Calu3 (cell line): ENCODE results near the gene CHST15. TPM values are rescaled to one million over a fixed set of nuclear protein-coding genes. Genes with fewer than 3 reads are reported as not detected.

Source experiments
- BruUV-seq: library from RNA; stranded (reverse); fragments of 400-500 nt; replicated peaks from 2 replicates; lab custom pipeline; 2021; lab: Mats Ljungman, UMichigan
- CTCF ChIA-PET: fragments of 300-600 bp; sonication (Branson Sonifier 250); formaldehyde crosslinking; loops from one replicate; lab custom pipeline; 2022; ENCODE audit warnings: antibody characterized with exemption; lab: Charles Lee
- DNase-seq: peaks from one replicate; pipeline ENCODE4 v3.0.0; 2022
- H3K27ac Mint-ChIP-seq: one replicate; pipeline ENCODE4 v1.8.0; 2022; ENCODE audit warnings: mixed read lengths; ENCODE audit not compliant: unreplicated experiment
- H3K27me3 Mint-ChIP-seq: one replicate; pipeline ENCODE4 v1.8.0; 2022; ENCODE audit warnings: mixed read lengths; ENCODE audit not compliant: unreplicated experiment
- H3K36me3 Mint-ChIP-seq: one replicate; pipeline ENCODE4 v1.8.0; 2022; ENCODE audit warnings: mild to moderate bottlenecking, moderate library complexity, mixed read lengths; ENCODE audit not compliant: insufficient read depth, unreplicated experiment
- H3K4me1 Mint-ChIP-seq: one replicate; pipeline ENCODE4 v1.8.0; 2022; ENCODE audit warnings: mild to moderate bottlenecking, low read depth, mixed read lengths; ENCODE audit not compliant: unreplicated experiment
- H3K4me3 Mint-ChIP-seq: one replicate; pipeline ENCODE4 v1.8.0; 2022; ENCODE audit warnings: mild to moderate bottlenecking, low read depth, moderate library complexity, mixed read lengths; ENCODE audit not compliant: unreplicated experiment
- H3K9me3 Mint-ChIP-seq: one replicate; pipeline ENCODE4 v1.8.0; 2022; ENCODE audit warnings: low read depth, mixed read lengths; ENCODE audit not compliant: unreplicated experiment
- CTCF ChIP-seq: fragments of 200-600 bp; IDR thresholded peaks from one replicate; pipeline ENCODE4 v1.8.0; 2022; ENCODE audit warnings: antibody characterized with exemption; ENCODE audit not compliant: unreplicated experiment
- intact Hi-C: fragments of 100-400 bp; cut with micrococcal nuclease; formaldehyde crosslinking; loops from one replicate; pipeline ENCODE4 v1.10.0; 2022; ENCODE audit not compliant: unreplicated experiment
- total RNA-seq: library from RNA; stranded (reverse); gene quantifications from 2 replicates; pipeline ENCODE4 v1.2.3, GENCODE V29; 2022

Gene CHST15
- total RNA-seq, 1 experiment from 2014 or later: 19.3 TPM

- H3K9me3 Mint-ChIP-seq: no peaks in the 10 kb centered on the region
- H3K27me3 Mint-ChIP-seq: no peaks in the 10 kb centered on the region
- BruUV-seq: no TSS peak
- no peak overlapping the region for H3K4me3 Mint-ChIP-seq
- no peak for TF ChIP-seq CTCF
- peaks cover 17% of the 10 kb centered on the region for H3K36me3 Mint-ChIP-seq
- DNase-seq: peak; percentile 47
- intact Hi-C loops: loop anchor here (2.0 to 10.0 kb wide), 3 partner anchors 95 to 257 kb away; partner anchors contain the start of gene CHST15
- H3K27ac Mint-ChIP-seq: peak overlapping the region; percentile 68
- peaks cover 41% of the 10 kb centered on the region for H3K4me1 Mint-ChIP-seq
- CTCF ChIA-PET: interaction anchor here (0.6 to 3.0 kb wide), 5 partner anchors 38 to 994 kb away, joined by 3 to 25 read pairs (median 7); no protein-coding TSS in a partner anchor
These were observed 95.8 kb downstream of the CHST15 start for GRCh38 chr10:123997486-123998196.

GRCh38 chr10:123997013-123997412 lies 96.4 kb downstream of the CHST15 start:
- Mint-ChIP-seq H3K27me3 (no peaks in the 10 kb centered on the region), H3K27ac (peak overlapping the region; percentile 68), H3K4me3 (no peak overlapping the region), H3K4me1 (peaks cover 41% of the 10 kb centered on the region), H3K36me3 (peaks cover 17% of the 10 kb centered on the region), H3K9me3 (no peaks in the 10 kb centered on the region)
- BruUV-seq: no TSS peak
- intact Hi-C loops: loop anchor here (2.0 to 10.0 kb wide), 3 partner anchors 95 to 258 kb away; partner anchors contain the start of gene CHST15
- no peak for TF ChIP-seq CTCF
- DNase-seq: no peak
- CTCF ChIA-PET: interaction anchor here (0.6 to 3.0 kb wide), 4 partner anchors 39 to 391 kb away, joined by 3 to 25 read pairs (median 5); no protein-coding TSS in a partner anchor

GRCh38 chr10:123996302-123996701 lies 97.1 kb downstream of the CHST15 start:
- Mint-ChIP-seq H3K36me3 (peaks cover 17% of the 10 kb centered on the region), H3K27me3 (no peaks in the 10 kb centered on the region), H3K4me1 (peaks cover 41% of the 10 kb centered on the region), H3K27ac (peak overlapping the region; percentile 68), H3K9me3 (no peaks in the 10 kb centered on the region), H3K4me3 (peak overlapping the region; percentile 69)
- no peak for TF ChIP-seq CTCF
- no peak for DNase-seq
- CTCF ChIA-PET: interaction anchor here (0.6 to 3.0 kb wide), 6 partner anchors 94 to 1103 kb away, joined by 3 to 25 read pairs (median 4); no protein-coding TSS in a partner anchor
- BruUV-seq: no TSS peak
- intact Hi-C loops: loop anchor here (2.0 to 10.0 kb wide), 3 partner anchors 96 to 258 kb away; partner anchors contain the start of gene CHST15

GRCh38 chr10:123995461-123996131 lies 97.8 kb downstream of the CHST15 start:
- Mint-ChIP-seq H3K4me1 (peaks cover 41% of the 10 kb centered on the region), H3K4me3 (peak overlapping the region; percentile 69), H3K27me3 (no peaks in the 10 kb centered on the region), H3K36me3 (peaks cover 17% of the 10 kb centered on the region), H3K27ac (peak overlapping the region; percentile 84), H3K9me3 (no peaks in the 10 kb centered on the region)
- no TSS peak for BruUV-seq
- intact Hi-C loops: loop anchor here (2.0 to 10.0 kb wide), 4 partner anchors 97 to 393 kb away; partner anchors contain the start of gene CHST15
- DNase-seq: peak; percentile 70
- TF ChIP-seq CTCF: peak; percentile 34
- CTCF ChIA-PET: interaction anchor here (0.6 to 3.0 kb wide), 10 partner anchors 40 to 402 kb away, joined by 3 to 25 read pairs (median 4); no protein-coding TSS in a partner anchor
